Measurements from ENCODE around the gene NRIP2. TPM values are rescaled to one million over a fixed set of nuclear protein-coding genes. Genes with fewer than 3 reads are reported as not detected.

NRIP2 gene
- total and polyA plus RNA-seq, 2 donors (not counting 1 experiment from before 2014, with no cell fraction given), result 0.08 to 0.17 TPM

GRCh38 chr12:2853626-2854025 lies 18.8 kb upstream of the NRIP2 start:
- H3K4me1 ChIP-seq (ENCODE audit: control insufficient read depth, extremely low read depth, insufficient read depth, low read length), result peaks cover 8% of the 10 kb centered on the region
- H3K9ac ChIP-seq (ENCODE audit: insufficient read depth, low read length), result no peak overlapping the region
- TF ChIP-seq CTCF (conservative IDR thresholded peaks at IDR 0.05 in 1 of 2, IDR thresholded peaks at IDR 0.05 in 1 of 2; ENCODE audit: low read depth in 1 of 2, low read length in 2 of 2) (peak; percentile 86 to 92), EZH2 (IDR thresholded peaks at IDR 0.05; ENCODE audit: low read length, missing control alignments) (no peak)
- no peaks in the 10 kb centered on the region for H4K20me1 ChIP-seq (ENCODE audit: control insufficient read depth, extremely low read depth, insufficient read depth, low read length)
- peak; percentile 63 to 72 for DNase-seq (ENCODE audit: low read depth in 2 of 2)
- H3K4me2 ChIP-seq (ENCODE audit: extremely low read depth, insufficient read depth, low read length), result peak overlapping the region; percentile 68
- H3K4me3 ChIP-seq (replicated peaks in 1 of 4; ENCODE audit: control extremely low read depth in 1 of 4, insufficient read depth in 1 of 4, low read depth in 3 of 4, low read length in 4 of 4), result no peak overlapping the region
- no peaks in the 10 kb centered on the region for H3K79me2 ChIP-seq (ENCODE audit: control insufficient read depth, insufficient read depth, low read length)
- no peak overlapping the region for H2AFZ ChIP-seq (ENCODE audit: low read length)
- H3K27ac ChIP-seq (ENCODE audit: insufficient read depth, low read length), result no peak overlapping the region
- no peaks in the 10 kb centered on the region for H3K27me3 ChIP-seq (ENCODE audit: control insufficient read depth, insufficient read depth, low read length)
- H3K36me3 ChIP-seq (ENCODE audit: control insufficient read depth, insufficient read depth, low read length), result no peaks in the 10 kb centered on the region
- H3K9me3 ChIP-seq (ENCODE audit: control insufficient read depth, insufficient read depth, low read depth, low read length), result no peaks in the 10 kb centered on the region

GRCh38 chr12:2851931-2852330 lies 17.1 kb upstream of the NRIP2 start:
- H3K4me1 ChIP-seq (ENCODE audit: control insufficient read depth, extremely low read depth, insufficient read depth, low read length), result peaks cover 8% of the 10 kb centered on the region
- H3K27me3 ChIP-seq (ENCODE audit: control insufficient read depth, insufficient read depth, low read length), result no peaks in the 10 kb centered on the region
- no peaks in the 10 kb centered on the region for H4K20me1 ChIP-seq (ENCODE audit: control insufficient read depth, extremely low read depth, insufficient read depth, low read length)
- no peak overlapping the region for H2AFZ ChIP-seq (ENCODE audit: low read length)
- H3K4me3 ChIP-seq (replicated peaks in 1 of 4; ENCODE audit: control extremely low read depth in 1 of 4, insufficient read depth in 1 of 4, low read depth in 3 of 4, low read length in 4 of 4), result no peak overlapping the region
- H3K9me3 ChIP-seq (ENCODE audit: control insufficient read depth, insufficient read depth, low read depth, low read length), result no peaks in the 10 kb centered on the region
- DNase-seq (ENCODE audit: low read depth in 2 of 2), result no peak
- no peaks in the 10 kb centered on the region for H3K36me3 ChIP-seq (ENCODE audit: control insufficient read depth, insufficient read depth, low read length)
- H3K4me2 ChIP-seq (ENCODE audit: extremely low read depth, insufficient read depth, low read length), result no peak overlapping the region
- no peak overlapping the region for H3K9ac ChIP-seq (ENCODE audit: insufficient read depth, low read length)
- H3K27ac ChIP-seq (ENCODE audit: insufficient read depth, low read length), result no peak overlapping the region
- TF ChIP-seq EZH2 (IDR thresholded peaks at IDR 0.05; ENCODE audit: low read length, missing control alignments) (no peak), CTCF (conservative IDR thresholded peaks at IDR 0.05 in 1 of 2, IDR thresholded peaks at IDR 0.05 in 1 of 2; ENCODE audit: low read depth in 1 of 2, low read length in 2 of 2) (no peak)
- H3K79me2 ChIP-seq (ENCODE audit: control insufficient read depth, insufficient read depth, low read length), result no peaks in the 10 kb centered on the region

- peak overlapping the region; percentile 1 for H3K27ac ChIP-seq (ENCODE audit: insufficient read depth, low read length)
- peak overlapping the region; percentile 88 for H2AFZ ChIP-seq (ENCODE audit: low read length)
- H3K9me3 ChIP-seq (ENCODE audit: control insufficient read depth, insufficient read depth, low read depth, low read length), result no peaks in the 10 kb centered on the region
- H4K20me1 ChIP-seq (ENCODE audit: control insufficient read depth, extremely low read depth, insufficient read depth, low read length), result no peaks in the 10 kb centered on the region
- TF ChIP-seq CTCF (conservative IDR thresholded peaks at IDR 0.05 in 1 of 2, IDR thresholded peaks at IDR 0.05 in 1 of 2; ENCODE audit: low read depth in 1 of 2, low read length in 2 of 2), result no peak
- TF ChIP-seq EZH2 (IDR thresholded peaks at IDR 0.05; ENCODE audit: low read length, missing control alignments), result no peak
- no peak overlapping the region for H3K4me2 ChIP-seq (ENCODE audit: extremely low read depth, insufficient read depth, low read length)
- H3K36me3 ChIP-seq (ENCODE audit: control insufficient read depth, insufficient read depth, low read length), result no peaks in the 10 kb centered on the region
- no peak overlapping the region for H3K4me3 ChIP-seq (replicated peaks in 1 of 4; ENCODE audit: control extremely low read depth in 1 of 4, insufficient read depth in 1 of 4, low read depth in 3 of 4, low read length in 4 of 4)
- DNase-seq (ENCODE audit: low read depth in 2 of 2), result peak; percentile 46 to 79
- H3K9ac ChIP-seq (ENCODE audit: insufficient read depth, low read length), result no peak overlapping the region
- no peaks in the 10 kb centered on the region for H3K27me3 ChIP-seq (ENCODE audit: control insufficient read depth, insufficient read depth, low read length)
- no peaks in the 10 kb centered on the region for H3K79me2 ChIP-seq (ENCODE audit: control insufficient read depth, insufficient read depth, low read length)
- peaks cover 18% of the 10 kb centered on the region for H3K4me1 ChIP-seq (ENCODE audit: control insufficient read depth, extremely low read depth, insufficient read depth, low read length)
These were observed 10.4 kb upstream of the NRIP2 start for GRCh38 chr12:2845280-2845679.

Data from fibroblast of lung (primary cell).